HFFc6 (cell line): ENCODE measurements around the gene UBL5. TPM values are rescaled to one million over a fixed set of nuclear protein-coding genes. Genes with fewer than 3 reads are reported as not detected.
"Not testable (repeated sequence)": the region's sequence is repeated elsewhere in the genome, so short reads cannot be mapped to it uniquely, and the experiment has no call there.

ENCODE experiments used
- DNase-seq: peaks from one replicate; pipeline ENCODE4 v3.0.0-alpha.2; 2018
- H3K27ac Mint-ChIP-seq: 2 replicates; pipeline ENCODE4 v1.8.0; 2020; ENCODE audit warnings: mild to moderate bottlenecking, mixed read lengths
- H3K27me3 Mint-ChIP-seq: 2 replicates; pipeline ENCODE4 v1.8.0; 2021; ENCODE audit warnings: mild to moderate bottlenecking, moderate library complexity, mixed read lengths; ENCODE audit not compliant: insufficient read depth
- H3K36me3 Mint-ChIP-seq: 2 replicates; pipeline ENCODE4 v1.8.0; 2021; ENCODE audit warnings: low read depth, mixed read lengths
- H3K4me1 Mint-ChIP-seq: 2 replicates; pipeline ENCODE4 v1.8.0; 2020; ENCODE audit warnings: low read depth, mixed read lengths
- H3K4me3 Mint-ChIP-seq: 2 replicates; pipeline ENCODE4 v1.8.0; 2020; ENCODE audit warnings: mild to moderate bottlenecking, moderate library complexity, mixed read lengths
- H3K9me3 Mint-ChIP-seq: 2 replicates; pipeline ENCODE4 v1.8.0; 2020; ENCODE audit warnings: mild to moderate bottlenecking, mixed read lengths
- CTCF ChIP-seq: fragments of 200-600 bp; sonication (generic); IDR thresholded peaks from 2 replicates; pipeline ENCODE4 v1.5.0; 2021; ENCODE audit warnings: antibody characterized with exemption, mild to moderate bottlenecking
- total RNA-seq, 6 experiments: library from RNA; stranded (reverse); fragmentation: NEBNext Ultra II Directional; extraction: Animal tissue kit (Norgen Biotek cat#: 25700); gene quantifications; 2 replicates in 1 of 6; 3 replicates in 5 of 6; pipeline ENCODE4 v1.2.3, GENCODE V29; 2021

UBL5 gene
- total RNA-seq, 6 experiments from 2014 or later: 365 to 483 (median 418) TPM

- Mint-ChIP-seq H3K27me3 (peaks cover 1% of the 10 kb centered on the region), H3K9me3 (no peaks in the 10 kb centered on the region), H3K36me3 (peaks cover 17% of the 10 kb centered on the region), H3K4me3 (peak overlapping the region; percentile 83), H3K27ac (peak overlapping the region; percentile 95), H3K4me1 (peaks cover 27% of the 10 kb centered on the region)
- DNase-seq: no peak
- TF ChIP-seq CTCF: no peak
These were observed 8.2 kb upstream of the UBL5 start for GRCh38 chr19:9819596-9819909.

DNA sequence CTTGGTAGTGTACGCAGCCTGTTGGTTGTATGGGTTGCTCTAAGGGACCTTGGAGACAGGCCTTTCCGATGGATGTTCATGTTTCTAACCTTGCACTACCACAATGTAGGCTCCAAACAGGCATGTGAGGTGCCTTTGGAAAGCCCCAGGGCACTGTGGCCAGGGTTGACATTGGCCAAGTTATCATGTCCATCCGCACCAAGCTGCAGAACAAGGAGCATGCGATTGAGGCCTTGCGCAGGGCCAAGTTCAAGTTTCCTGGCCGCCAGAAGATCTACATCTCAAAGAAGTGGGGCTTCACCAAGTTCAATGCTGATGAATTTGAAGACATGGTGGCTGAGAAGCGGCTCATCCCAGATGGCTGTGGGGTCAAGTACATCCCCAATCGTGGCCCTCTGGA lies 7.7 kb upstream of the UBL5 start:
- peaks cover 12% of the 10 kb centered on the region for H3K36me3 Mint-ChIP-seq
- H3K9me3 Mint-ChIP-seq, H3K27me3 Mint-ChIP-seq, DNase-seq: not testable (repeated sequence)
- peak overlapping the region; percentile 83 for H3K4me3 Mint-ChIP-seq
- peak overlapping the region; percentile 95; the same call in 1 of the 2 replicates for H3K27ac Mint-ChIP-seq
- peaks cover 27% of the 10 kb centered on the region for H3K4me1 Mint-ChIP-seq

GRCh38 chr19:9823816-9824215 lies 3.9 kb upstream of the UBL5 start:
- H3K27ac Mint-ChIP-seq: no peak overlapping the region
- H3K9me3 Mint-ChIP-seq: no peaks in the 10 kb centered on the region
- peaks cover 16% of the 10 kb centered on the region for H3K36me3 Mint-ChIP-seq
- H3K4me3 Mint-ChIP-seq: no peak overlapping the region
- DNase-seq: no peak
- TF ChIP-seq CTCF: 0 out of 2 replicates have a peak, but pooled peaks have one; percentile 15
- H3K27me3 Mint-ChIP-seq: peaks cover 4% of the 10 kb centered on the region; the same call in 1 of the 2 replicates
- peaks cover 19% of the 10 kb centered on the region for H3K4me1 Mint-ChIP-seq

GRCh38 chr19:9828551-9829063 lies 889 bp downstream of the UBL5 start:
- H3K27ac Mint-ChIP-seq: peak overlapping the region; percentile 82
- no peak for DNase-seq
- H3K36me3 Mint-ChIP-seq: peaks cover 18% of the 10 kb centered on the region
- TF ChIP-seq CTCF: no peak
- no peaks in the 10 kb centered on the region for H3K9me3 Mint-ChIP-seq
- H3K27me3 Mint-ChIP-seq: peaks cover 3% of the 10 kb centered on the region; the same call in 1 of the 2 replicates
- H3K4me3 Mint-ChIP-seq: peak overlapping the region; percentile 94
- H3K4me1 Mint-ChIP-seq: peaks cover 14% of the 10 kb centered on the region

DNA sequence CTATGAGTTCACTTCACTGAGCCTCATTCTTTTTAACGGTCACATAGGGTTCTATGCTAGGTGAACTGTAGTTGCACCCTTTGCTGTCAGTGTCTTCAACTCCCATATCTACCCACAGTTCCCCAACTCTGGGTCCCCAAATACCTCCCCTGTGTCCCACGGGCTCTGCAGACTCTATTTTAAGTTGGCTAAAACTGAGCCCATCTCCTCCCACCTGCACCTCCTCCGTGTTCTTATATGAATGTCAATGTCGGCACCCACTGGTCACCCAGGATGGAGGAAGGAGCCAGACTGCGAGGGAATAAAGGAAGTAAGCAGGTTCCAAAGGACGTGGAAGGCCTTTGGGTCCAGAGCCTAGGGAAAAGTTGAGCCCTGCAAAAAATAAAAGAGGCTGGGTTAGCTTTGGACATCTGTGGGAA lies 6.6 kb downstream of the UBL5 start:
- Mint-ChIP-seq H3K9me3 (no peaks in the 10 kb centered on the region), H3K4me1 (peaks cover 18% of the 10 kb centered on the region)

More for the DNA sequence above, 6.6 kb downstream of the UBL5 start:
- peak overlapping the region; percentile 63; the same call in 1 of the 2 replicates for H3K27ac Mint-ChIP-seq
- DNase-seq: no peak
- peaks cover 4% of the 10 kb centered on the region; the same call in 1 of the 2 replicates for H3K27me3 Mint-ChIP-seq
- peak overlapping the region; percentile 95 for H3K4me3 Mint-ChIP-seq
- no peak for TF ChIP-seq CTCF
- H3K36me3 Mint-ChIP-seq: no peaks in the 10 kb centered on the region
